ENCODE results near the gene NCK1. TPM values are rescaled to one million over a fixed set of nuclear protein-coding genes. Genes with fewer than 3 reads are reported as not detected.

NCK1 gene
- total RNA-seq, 2 experiments from 2014 or later: 31.9 to 34.7 TPM

- Mint-ChIP-seq H3K27me3 (no peaks in the 10 kb centered on the region), H3K27ac (no peak within 1 kb of the TSS), H3K4me1 (ENCODE audit: low read depth) (peaks cover 10% of the 10 kb centered on the region), H3K4me3 (no peak within 1 kb of the TSS), H3K9me3 (no peaks in the 10 kb centered on the region), H3K36me3 (ENCODE audit: low read depth) (peaks cover 3% of the 10 kb centered on the region)
- ChIA-PET POLR2A (interaction anchor here (1.3 to 1.5 kb wide), 3 partner anchors 15 to 205 kb away, joined by 3 to 4 read pairs (median 3); partner anchors contain the start of gene NCK1), CTCF (interaction anchor here (1.2 kb wide), 1 partner anchor 56 kb away, joined by 3 read pairs; no protein-coding TSS in a partner anchor)
- intact Hi-C loops (cut with micrococcal nuclease): no loop called here
- DNase-seq (no peak), ATAC-seq (no peak)
- no peak for TF ChIP-seq CTCF (IDR thresholded peaks at IDR 0.05)
Measured at GRCh38 chr3:136957751-136958288, 95.8 kb downstream of the NCK1 start, which contains the start of gene IL20RB. TSS of gene IL20RB (plus strand) at chr3:136957983. CDS start at chr3:136958114, 131 bp downstream.

- Mint-ChIP-seq H3K4me1 (ENCODE audit: low read depth) (peaks cover 10% of the 10 kb centered on the region), H3K9me3 (no peaks in the 10 kb centered on the region), H3K27me3 (no peaks in the 10 kb centered on the region), H3K36me3 (ENCODE audit: low read depth) (peaks cover 3% of the 10 kb centered on the region), H3K4me3 (no peak overlapping the region), H3K27ac (no peak overlapping the region)
- ChIA-PET POLR2A (interaction anchor here (1.5 kb wide), 2 partner anchors 16 to 97 kb away, joined by 3 to 4 read pairs; partner anchors contain the start of gene NCK1), CTCF (interaction anchor here (1.1 to 1.2 kb wide), 2 partner anchors 17 to 55 kb away, joined by 3 read pairs; no protein-coding TSS in a partner anchor)
- intact Hi-C loops (cut with micrococcal nuclease): no loop called here
- ATAC-seq (no peak), DNase-seq (no peak)
- TF ChIP-seq CTCF (IDR thresholded peaks at IDR 0.05): no peak
Measured at GRCh38 chr3:136958939-136959338, 96.9 kb downstream of the NCK1 start.

- Mint-ChIP-seq H3K4me1 (ENCODE audit: low read depth) (peaks cover 10% of the 10 kb centered on the region), H3K27me3 (no peaks in the 10 kb centered on the region), H3K27ac (no peak overlapping the region), H3K9me3 (no peaks in the 10 kb centered on the region), H3K36me3 (ENCODE audit: low read depth) (peaks cover 3% of the 10 kb centered on the region), H3K4me3 (no peak overlapping the region)
- CTCF ChIA-PET: interaction anchor here (1.1 kb wide), 1 partner anchor 18 kb away, joined by 3 read pairs; no protein-coding TSS in a partner anchor
- no peak for ATAC-seq
- intact Hi-C loops (cut with micrococcal nuclease): no loop called here
- DNase-seq: no peak
- POLR2A ChIA-PET: no interaction called here
- TF ChIP-seq CTCF (IDR thresholded peaks at IDR 0.05): no peak
Measured at GRCh38 chr3:136959599-136959998, 97.6 kb downstream of the NCK1 start.

- Mint-ChIP-seq H3K36me3 (ENCODE audit: low read depth) (peaks cover 3% of the 10 kb centered on the region), H3K9me3 (no peaks in the 10 kb centered on the region), H3K27ac (no peak overlapping the region), H3K27me3 (no peaks in the 10 kb centered on the region), H3K4me3 (no peak overlapping the region), H3K4me1 (ENCODE audit: low read depth) (no peaks in the 10 kb centered on the region)
- no peak for TF ChIP-seq CTCF (IDR thresholded peaks at IDR 0.05)
- POLR2A ChIA-PET: interaction anchor here (0.6 kb wide), 1 partner anchor 99 kb away, joined by 4 read pairs; the partner anchor contains the start of gene NCK1
- intact Hi-C loops (cut with micrococcal nuclease): no loop called here
- DNase-seq (no peak), ATAC-seq (no peak)
- CTCF ChIA-PET: interaction anchor here (1.3 kb wide), 1 partner anchor 10 kb away, joined by 4 read pairs; no protein-coding TSS in a partner anchor
Measured at GRCh38 chr3:136960838-136961836, 99.1 kb downstream of the NCK1 start.
